Measurements from ENCODE around the gene GRAMD1B.

DNA sequence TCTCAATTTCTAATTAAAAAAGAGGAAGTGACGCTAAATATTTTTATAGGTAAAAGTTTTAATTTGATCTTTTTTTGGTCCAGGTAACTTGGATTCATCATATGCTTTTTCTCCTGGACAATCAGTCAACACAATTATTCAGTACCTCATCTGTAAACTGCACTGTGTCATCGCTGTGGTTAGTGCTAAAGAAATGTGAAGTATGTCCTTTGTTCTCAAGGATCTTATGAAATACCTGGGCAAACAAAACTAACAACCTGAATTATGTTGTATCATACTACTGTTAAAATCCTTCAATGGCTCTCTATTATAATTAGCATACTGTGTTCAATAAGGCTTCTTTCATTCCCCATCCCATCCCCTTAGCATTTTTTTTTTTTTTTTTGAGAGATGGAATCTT is 244.2 kb downstream of the GRAMD1B start:
- TF ChIP-seq, protein P1, sequence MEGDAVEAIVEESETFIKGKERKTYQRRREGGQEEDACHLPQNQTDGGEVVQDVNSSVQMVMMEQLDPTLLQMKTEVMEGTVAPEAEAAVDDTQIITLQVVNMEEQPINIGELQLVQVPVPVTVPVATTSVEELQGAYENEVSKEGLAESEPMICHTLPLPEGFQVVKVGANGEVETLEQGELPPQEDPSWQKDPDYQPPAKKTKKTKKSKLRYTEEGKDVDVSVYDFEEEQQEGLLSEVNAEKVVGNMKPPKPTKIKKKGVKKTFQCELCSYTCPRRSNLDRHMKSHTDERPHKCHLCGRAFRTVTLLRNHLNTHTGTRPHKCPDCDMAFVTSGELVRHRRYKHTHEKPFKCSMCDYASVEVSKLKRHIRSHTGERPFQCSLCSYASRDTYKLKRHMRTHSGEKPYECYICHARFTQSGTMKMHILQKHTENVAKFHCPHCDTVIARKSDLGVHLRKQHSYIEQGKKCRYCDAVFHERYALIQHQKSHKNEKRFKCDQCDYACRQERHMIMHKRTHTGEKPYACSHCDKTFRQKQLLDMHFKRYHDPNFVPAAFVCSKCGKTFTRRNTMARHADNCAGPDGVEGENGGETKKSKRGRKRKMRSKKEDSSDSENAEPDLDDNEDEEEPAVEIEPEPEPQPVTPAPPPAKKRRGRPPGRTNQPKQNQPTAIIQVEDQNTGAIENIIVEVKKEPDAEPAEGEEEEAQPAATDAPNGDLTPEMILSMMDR (conservative IDR thresholded peaks at IDR 0.05; ENCODE audit: low read depth, low read length), result no peak
- TF ChIP-seq EZH2 (IDR thresholded peaks at IDR 0.05; ENCODE audit: low read length, unreplicated experiment) (no peak), EZH2phosphoT487 (IDR thresholded peaks at IDR 0.05; ENCODE audit: borderline replicate concordance, low read length) (no peak)
